Neuronal stem cell (in vitro differentiated cells): Measurements from ENCODE around the gene ATP5F1D.

Experiments
- DNase-seq: peaks from one replicate; pipeline ENCODE4 v3.0.0-alpha.2; 2013; ENCODE audit warnings: low spot score
- H2AFZ ChIP-seq: one replicate; pipeline ENCODE4 v1.6.1; 2013; ENCODE audit warnings: mild to moderate bottlenecking, low read length, inconsistent platforms
- H2AK5ac ChIP-seq: 2 replicates; pipeline ENCODE4 v1.6.1; 2013; ENCODE audit warnings: low read depth, mild to moderate bottlenecking, inconsistent platforms, low read length, moderate library complexity, mixed read lengths
- H2BK120ac ChIP-seq: 2 replicates; pipeline ENCODE4 v1.6.1; 2013; ENCODE audit warnings: low read depth, mild to moderate bottlenecking, inconsistent platforms, low read length, moderate library complexity, mixed read lengths
- H2BK12ac ChIP-seq: one replicate; pipeline ENCODE4 v1.6.1; 2013; ENCODE audit warnings: low read length, inconsistent platforms
- H2BK15ac ChIP-seq: 2 replicates; pipeline ENCODE4 v1.6.1; 2013; ENCODE audit warnings: mild to moderate bottlenecking, low read length, inconsistent platforms, mixed read lengths
- H2BK5ac ChIP-seq: one replicate; pipeline ENCODE4 v1.6.1; 2013; ENCODE audit warnings: inconsistent platforms, mild to moderate bottlenecking, low read length, moderate library complexity
- H3K14ac ChIP-seq: one replicate; pipeline ENCODE4 v1.6.1; 2013; ENCODE audit warnings: low read length, inconsistent platforms
- H3K18ac ChIP-seq: 2 replicates; pipeline ENCODE4 v1.6.1; 2013; ENCODE audit warnings: low read length, inconsistent platforms
- H3K23ac ChIP-seq: 2 replicates; pipeline ENCODE4 v1.6.1; 2013; ENCODE audit warnings: low read depth, mild to moderate bottlenecking, mixed read lengths, low read length, inconsistent platforms; ENCODE audit not compliant: poor library complexity
- H3K27ac ChIP-seq: replicated peaks from 3 replicates; pipeline ENCODE4 v1.5.1; 2013; ENCODE audit warnings: low read length, inconsistent platforms
- H3K27me3 ChIP-seq, 3 experiments: 2 replicates each; pipeline ENCODE4 v1.6.1; 2013; ENCODE audit warnings: low read length in 3 of 3, mild to moderate bottlenecking in 2 of 3, inconsistent platforms in 1 of 3, low read depth in 1 of 3, mixed read lengths in 1 of 3, moderate library complexity in 1 of 3; ENCODE audit not compliant: control insufficient read depth in 3 of 3, insufficient read depth in 3 of 3
- H3K36me3 ChIP-seq, 2 donors: replicated peaks in 1 of 2; 2 replicates each; pipeline ENCODE4 v1.6.1; 2013; ENCODE audit warnings: low read length in 2 of 2; ENCODE audit not compliant: control insufficient read depth in 2 of 2, insufficient read depth in 2 of 2
- H3K4ac ChIP-seq: 2 replicates; pipeline ENCODE4 v1.6.1; 2013; ENCODE audit warnings: inconsistent platforms, mild to moderate bottlenecking, low read length, moderate library complexity
- H3K4me1 ChIP-seq, 2 donors: 1 replicate in 1 of 2; 2 replicates in 1 of 2; pipeline ENCODE4 v1.6.1; 2013; ENCODE audit warnings: low read length in 2 of 2, low read depth in 1 of 2; ENCODE audit not compliant: control insufficient read depth in 2 of 2, insufficient read depth in 1 of 2
- H3K4me2 ChIP-seq: one replicate; pipeline ENCODE4 v1.6.1; 2013; ENCODE audit warnings: mild to moderate bottlenecking, low read length, inconsistent platforms; ENCODE audit not compliant: insufficient read depth, poor library complexity, severe bottlenecking
- H3K4me3 ChIP-seq, 2 donors: 2 replicates each; pipeline ENCODE4 v1.5.1; 2013; ENCODE audit warnings: low read length in 2 of 2, mild to moderate bottlenecking in 2 of 2, inconsistent platforms in 1 of 2, moderate library complexity in 1 of 2
- H3K79me1 ChIP-seq: one replicate; pipeline ENCODE4 v1.6.1; 2013; ENCODE audit warnings: low read depth, mild to moderate bottlenecking, inconsistent platforms, low read length, moderate library complexity
- H3K9ac ChIP-seq: one replicate; pipeline ENCODE4 v1.6.1; 2013; ENCODE audit warnings: mild to moderate bottlenecking, low read depth, low read length, inconsistent platforms; ENCODE audit not compliant: poor library complexity
- H3K9me3 ChIP-seq, 2 donors: replicated peaks in 1 of 2; 2 replicates each; pipeline versions ENCODE3 to v1.6.1; 2013; ENCODE audit warnings: low read length in 2 of 2, mild to moderate bottlenecking in 2 of 2, inconsistent platforms in 1 of 2, low read depth in 1 of 2, mixed read lengths in 1 of 2, moderate library complexity in 1 of 2; ENCODE audit not compliant: control insufficient read depth in 2 of 2, insufficient read depth in 1 of 2
- H4K8ac ChIP-seq: one replicate; pipeline ENCODE4 v1.6.1; 2013; ENCODE audit warnings: low read depth, mild to moderate bottlenecking, inconsistent platforms, low read length, moderate library complexity
- H4K91ac ChIP-seq: one replicate; pipeline ENCODE4 v1.6.1; 2013; ENCODE audit warnings: low read length, low read depth, mild to moderate bottlenecking, inconsistent platforms; ENCODE audit not compliant: poor library complexity
- WGBS, 2 donors: extraction: QIAGEN DNeasy Blood & Tissue Kit; methylation state at CpG; one replicate each; pipeline ENCODE4 v1.1.7; 2013; ENCODE audit warnings: missing lambda C conversion rate in 2 of 2, mixed read lengths in 1 of 2; ENCODE audit not compliant: insufficient read length in 2 of 2, insufficient replicate concordance in 1 of 2; ENCODE audit errors: extremely low coverage in 2 of 2; 5-methylcytosine and 5-hydroxymethylcytosine counted together

ATP5F1D gene

GRCh38 chr19:1238369-1239303 lies 2.9 kb upstream of the ATP5F1D start:
- H2AFZ ChIP-seq = peak overlapping the region; percentile 86

GRCh38 chr19:1239420-1239795 lies 2.1 kb upstream of the ATP5F1D start:
- H3K4me1 ChIP-seq = peaks cover 27 to 30% of the 10 kb centered on the region in 2 donors
- peak overlapping the region; percentile 69 for H3K4me2 ChIP-seq
- H3K14ac ChIP-seq = no peak overlapping the region
- no peak for DNase-seq
- peak overlapping the region; percentile 97 for H2BK12ac ChIP-seq
- peaks cover 33% of the 10 kb centered on the region for H3K79me1 ChIP-seq
- H2BK15ac ChIP-seq = peak overlapping the region; percentile 99
- no peaks in the 10 kb centered on the region for H3K27me3 ChIP-seq
- H3K9ac ChIP-seq = peak overlapping the region; percentile 96
- H3K27ac ChIP-seq = no peak overlapping the region
- peak overlapping the region; percentile 98 for H3K18ac ChIP-seq
- H2AFZ ChIP-seq = peak overlapping the region; percentile 58
- peak overlapping the region; percentile 100 for H2AK5ac ChIP-seq
- peak overlapping the region; percentile 91 for H3K23ac ChIP-seq
- H4K8ac ChIP-seq = no peak overlapping the region
- peak overlapping the region; percentile 95 for H2BK5ac ChIP-seq
- no peaks in the 10 kb centered on the region for H3K9me3 ChIP-seq
- H4K91ac ChIP-seq = peak overlapping the region; percentile 85
- peak overlapping the region; percentile 26 to 70 for H3K4me3 ChIP-seq
- H3K36me3 ChIP-seq = peaks cover 15 to 21% of the 10 kb centered on the region in 2 donors
- peak overlapping the region; percentile 95 for H3K4ac ChIP-seq
- no CpG with 5 or more reads among the region's 11 CpGs for WGBS, 2 donors
- peak overlapping the region; percentile 97 for H2BK120ac ChIP-seq

More at GRCh38 chr19:1238369-1239303, 2.9 kb upstream of the ATP5F1D start:
- H3K9me3 ChIP-seq = no peaks in the 10 kb centered on the region
- H3K27me3 ChIP-seq = no peaks in the 10 kb centered on the region
- H2BK5ac ChIP-seq = peak overlapping the region; percentile 16
- peaks cover 33% of the 10 kb centered on the region for H3K79me1 ChIP-seq
- H2BK12ac ChIP-seq = peak overlapping the region; percentile 99
- peak overlapping the region; percentile 25 for H3K14ac ChIP-seq
- H3K9ac ChIP-seq = peak overlapping the region; percentile 86
- H3K4ac ChIP-seq = peak overlapping the region; percentile 84
- peak overlapping the region; percentile 76 for H2BK15ac ChIP-seq
- H3K4me3 ChIP-seq = peak overlapping the region; percentile 69 to 75
- H4K8ac ChIP-seq = no peak overlapping the region
- peak overlapping the region; percentile 97 for H3K18ac ChIP-seq
- peak overlapping the region; percentile 71 for H3K4me2 ChIP-seq
- peak overlapping the region; percentile 67 for H3K27ac ChIP-seq
- H2BK120ac ChIP-seq = peak overlapping the region; percentile 94
- no CpG with 5 or more reads among the region's 34 CpGs for WGBS, 2 donors
- peak overlapping the region; percentile 85 for H4K91ac ChIP-seq
- peak overlapping the region; percentile 100 for H2AK5ac ChIP-seq
- peak overlapping the region; percentile 98 for H3K23ac ChIP-seq
- peaks cover 27 to 30% of the 10 kb centered on the region in 2 donors for H3K4me1 ChIP-seq
- peaks cover 22 to 23% of the 10 kb centered on the region in 2 donors for H3K36me3 ChIP-seq
- no peak for DNase-seq

GRCh38 chr19:1239796-1240737 lies 1.5 kb upstream of the ATP5F1D start:
- peak overlapping the region; percentile 89 for H3K14ac ChIP-seq
- peak overlapping the region; percentile 69 for H3K4me2 ChIP-seq
- peak; percentile 94 for DNase-seq
- no peaks in the 10 kb centered on the region for H3K27me3 ChIP-seq
- H2BK5ac ChIP-seq = peak overlapping the region; percentile 95
- peaks cover 28% of the 10 kb centered on the region for H3K79me1 ChIP-seq
- H3K9me3 ChIP-seq = no peaks in the 10 kb centered on the region
- H3K4me3 ChIP-seq = peak overlapping the region; percentile 26 to 70
- no CpG with 5 or more reads among the region's 84 CpGs for whole genome bisulfite sequencing, 2 donors
- H3K4ac ChIP-seq = peak overlapping the region; percentile 95
- H2BK15ac ChIP-seq = peak overlapping the region; percentile 99
- H3K4me1 ChIP-seq = peaks cover 29 to 36% of the 10 kb centered on the region in 2 donors
- peak overlapping the region; percentile 98 for H3K18ac ChIP-seq
- H4K8ac ChIP-seq = peak overlapping the region; percentile 92
- peaks cover 10 to 19% of the 10 kb centered on the region in 2 donors for H3K36me3 ChIP-seq
- H4K91ac ChIP-seq = peak overlapping the region; percentile 85
- H2AFZ ChIP-seq = peak overlapping the region; percentile 58
- H2BK12ac ChIP-seq = peak overlapping the region; percentile 97
- H2AK5ac ChIP-seq = peak overlapping the region; percentile 100
- H3K27ac ChIP-seq = no peak overlapping the region
- peak overlapping the region; percentile 97 for H2BK120ac ChIP-seq
- H3K23ac ChIP-seq = peak overlapping the region; percentile 91
- H3K9ac ChIP-seq = peak overlapping the region; percentile 96
